Natural killer cell treated with Interleukin-12 subunit alpha and Interleukin-12 subunit beta and Interleukin-15 and Interleukin-18, amount 100 ng/mL, for 72 hours (primary cell): ENCODE results near the gene OLFM2. TPM values are rescaled to one million over a fixed set of nuclear protein-coding genes. Genes with fewer than 3 reads are reported as not detected.

ENCODE experiments used
- ATAC-seq, 2 donors: fragments of 150-1000 bp; cut with Tn5 transposase in 1 of 2; sonication (Bioruptor Pico), chemical (Tn5 transposase) in 1 of 2; 2 replicates each; pipeline ENCODE4 v1.10.0; 2021
- DNase-seq: peaks from one replicate; pipeline ENCODE4 v3.0.0; 2022; ENCODE audit warnings: low spot score
- H3K27ac Mint-ChIP-seq, 2 donors: 1 replicate in 1 of 2; 2 replicates in 1 of 2; pipeline ENCODE4 v1.8.0; 2022; ENCODE audit warnings: mixed read lengths in 2 of 2, mild to moderate bottlenecking in 1 of 2, moderate library complexity in 1 of 2
- H3K27me3 Mint-ChIP-seq, 2 donors: 1 replicate in 1 of 2; 2 replicates in 1 of 2; pipeline ENCODE4 v1.8.0; 2022; ENCODE audit warnings: mixed read lengths in 2 of 2
- H3K36me3 Mint-ChIP-seq: one replicate; pipeline ENCODE4 v1.8.0; 2022; ENCODE audit warnings: mixed read lengths
- H3K4me1 Mint-ChIP-seq, 2 donors: 1 replicate in 1 of 2; 2 replicates in 1 of 2; pipeline ENCODE4 v1.8.0; 2022; ENCODE audit warnings: low read depth in 2 of 2, mixed read lengths in 2 of 2, mild to moderate bottlenecking in 1 of 2
- H3K4me3 Mint-ChIP-seq: one replicate; pipeline ENCODE4 v1.8.0; 2022; ENCODE audit warnings: mixed read lengths
- H3K9me3 Mint-ChIP-seq: 2 replicates; pipeline ENCODE4 v1.8.0; 2022; ENCODE audit warnings: mixed read lengths
- total RNA-seq, 2 donors: library from RNA; stranded (reverse); gene quantifications; one replicate each; pipeline ENCODE4 v1.2.3, GENCODE V29; 2022

OLFM2 gene
- total RNA-seq, 2 donors from 2014 or later: not detected

DNA sequence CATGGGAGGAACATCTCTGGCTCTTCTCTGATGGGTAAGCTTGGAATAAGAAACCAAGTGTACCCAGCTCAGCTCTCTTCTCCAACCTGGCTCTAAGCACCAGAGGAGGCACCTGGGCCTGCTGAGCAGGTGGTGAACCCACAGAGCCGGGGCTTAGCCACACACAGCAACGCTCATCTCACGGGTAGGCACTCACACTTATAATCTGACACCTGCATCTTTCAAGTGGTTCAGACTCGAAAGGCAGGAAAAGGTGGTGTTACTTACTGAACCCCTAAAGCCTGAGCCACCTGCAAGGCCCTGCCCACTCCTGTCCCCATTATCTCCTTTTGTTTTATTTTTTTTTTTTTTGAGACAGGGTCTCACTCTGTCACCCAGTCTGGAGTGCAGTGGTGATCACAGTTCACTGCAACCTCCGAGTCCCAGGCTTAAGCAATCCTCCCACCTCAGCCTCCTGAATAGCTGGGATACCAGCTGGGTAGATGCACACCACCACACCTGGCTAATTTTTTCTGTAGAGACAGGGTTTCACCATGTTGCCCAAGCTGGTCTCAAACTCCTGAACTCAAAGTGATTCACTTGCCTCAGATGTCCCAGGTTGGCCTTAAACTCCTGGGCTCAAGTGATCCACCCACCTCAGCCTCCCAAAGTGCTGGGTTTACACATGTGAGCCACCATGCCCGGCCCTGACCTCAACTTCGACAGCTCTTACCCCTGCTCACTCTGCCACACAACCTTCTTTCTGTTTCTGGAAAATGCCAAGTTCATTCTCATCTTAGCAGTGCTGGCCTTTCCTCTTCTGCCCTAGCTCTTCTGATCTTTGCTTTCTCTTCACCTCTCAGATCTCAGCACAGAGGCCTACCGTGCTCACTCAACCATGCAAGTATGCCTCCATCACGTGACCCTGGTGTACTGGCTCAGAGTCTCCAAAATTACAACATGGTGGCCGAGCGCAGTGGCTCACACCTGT lies 127.2 kb downstream of the OLFM2 start:
- peaks cover 6% of the 10 kb centered on the region for H3K36me3 Mint-ChIP-seq

DNA sequence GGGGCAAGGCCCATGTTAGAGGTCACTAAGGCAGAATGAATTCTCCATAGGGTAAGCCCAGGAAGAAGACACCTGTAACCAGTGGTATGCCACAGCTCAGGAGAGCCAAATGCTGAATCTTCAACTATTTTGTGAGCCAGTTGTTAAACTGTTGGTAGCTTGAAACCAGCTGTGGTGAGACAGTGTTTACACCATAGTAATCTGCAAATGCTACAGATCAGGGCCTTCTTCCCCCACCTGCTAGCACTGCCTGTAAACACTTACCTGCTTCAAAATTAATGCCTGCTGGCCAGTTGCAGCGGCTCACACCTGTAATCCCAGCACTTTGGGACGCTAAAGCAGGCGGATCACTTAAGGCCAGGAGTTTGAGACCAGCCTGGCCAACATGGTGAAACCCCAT lies 129.5 kb downstream of the OLFM2 start:
- no peaks in the 10 kb centered on the region for H3K27me3 Mint-ChIP-seq
- ATAC-seq (no peak), DNase-seq (no peak)
- H3K4me3 Mint-ChIP-seq: no peak overlapping the region
- H3K36me3 Mint-ChIP-seq: peaks cover 6% of the 10 kb centered on the region
- H3K27ac Mint-ChIP-seq: no peak overlapping the region
- H3K9me3 Mint-ChIP-seq: no peaks in the 10 kb centered on the region
- H3K4me1 Mint-ChIP-seq: peaks cover 0 to 4% of the 10 kb centered on the region in 2 donors

More for the DNA sequence above, 127.2 kb downstream of the OLFM2 start:
- no peak overlapping the region for H3K27ac Mint-ChIP-seq
- no peak overlapping the region for H3K4me3 Mint-ChIP-seq
- H3K9me3 Mint-ChIP-seq: no peaks in the 10 kb centered on the region
- no peak for ATAC-seq
- peaks cover 0 to 7% of the 10 kb centered on the region in 2 donors for H3K4me1 Mint-ChIP-seq
- no peaks in the 10 kb centered on the region for H3K27me3 Mint-ChIP-seq
- no peak for DNase-seq

Other genes starting within 250 kb of the OLFM2 start
- gene ZNF846, start 167.8 kb downstream of the OLFM2 start, total RNA-seq: 1 to 10 TPM; 5.7 to 8.3 TPM
- gene FBXL12, start 117.4 kb downstream of the OLFM2 start, total RNA-seq: 10 to 100 TPM; 35.5 to 36.0 TPM
- gene UBL5, start 108.6 kb downstream of the OLFM2 start, total RNA-seq: 100 to 1,000 TPM; 260 to 346 TPM
- gene PIN1, start 101.2 kb downstream of the OLFM2 start, total RNA-seq: 10 to 100 TPM; 95.1 to 96.4 TPM
- gene COL5A3, start 74.0 kb upstream of the OLFM2 start, total RNA-seq: not detected
- not detected for gene RDH8, start 77.0 kb upstream of the OLFM2 start, total RNA-seq
- 10 to 100 TPM; 61.9 to 83.1 TPM for gene SHFL, start 149.8 kb upstream of the OLFM2 start, total RNA-seq
- gene ANGPTL6, start 166.2 kb upstream of the OLFM2 start, total RNA-seq: 1 to 10 TPM; 5.1 to 5.2 TPM
- 100 to 1,000 TPM; 114 to 178 TPM for gene PPAN, start 169.8 kb upstream of the OLFM2 start, total RNA-seq
- gene P2RY11, start 175.2 kb upstream of the OLFM2 start, total RNA-seq: 10 to 100 TPM; 35.0 to 35.6 TPM
- 100 to 1,000 TPM; 245 to 329 TPM for gene EIF3G, start 183.4 kb upstream of the OLFM2 start, total RNA-seq